ENCODE data around the gene SLC38A8.

Gene SLC38A8

DNA sequence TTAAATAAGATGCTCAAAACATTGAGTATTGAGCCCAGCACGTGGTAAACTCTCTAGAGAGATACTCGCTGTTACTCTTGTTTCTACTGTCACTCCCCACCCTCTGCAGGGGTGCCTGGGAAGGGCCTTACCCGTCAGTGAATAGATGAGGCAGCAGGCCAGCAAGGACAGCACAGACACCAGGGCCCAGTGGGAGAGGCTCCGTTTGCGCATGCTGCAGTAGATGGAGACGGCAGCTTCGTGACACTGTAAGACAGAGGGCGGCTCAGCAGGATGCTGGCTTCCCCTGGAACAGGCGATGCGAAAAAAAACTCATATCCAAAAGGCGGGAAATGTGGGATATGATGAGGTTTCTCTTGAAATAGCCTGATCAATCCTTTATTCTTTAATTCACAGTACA is 20.0 kb downstream of the SLC38A8 start:
- intact Hi-C loops (cut with micrococcal nuclease) = no loop called here
- Mint-ChIP-seq H3K36me3 (ENCODE audit: low read depth) (peaks cover 5% of the 10 kb centered on the region), H3K27me3 (peaks cover 84% of the 10 kb centered on the region), H3K4me3 (no peak overlapping the region), H3K9me3 (peaks cover 18% of the 10 kb centered on the region), H3K4me1 (ENCODE audit: low read depth) (peaks cover 4% of the 10 kb centered on the region), H3K27ac (no peak overlapping the region)

DNA sequence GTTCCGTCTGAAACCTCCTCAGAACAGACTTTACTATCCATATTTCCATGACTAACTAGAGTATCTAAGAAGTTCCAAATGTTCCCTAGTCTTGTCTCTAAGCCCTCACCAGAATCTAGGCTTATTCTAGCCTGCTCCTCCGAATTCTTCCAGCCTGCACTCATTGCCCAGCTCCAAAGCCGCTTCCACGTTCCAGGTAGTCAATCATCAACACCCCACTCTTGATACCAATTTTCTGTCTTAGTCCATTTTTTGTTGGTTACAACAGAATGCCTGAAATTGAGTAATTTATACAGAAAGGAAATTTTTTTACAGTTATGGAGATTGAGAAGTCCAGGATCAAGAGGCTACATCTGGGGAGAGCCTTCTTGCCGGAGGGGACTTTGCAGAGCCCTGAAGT is 21.1 kb downstream of the SLC38A8 start:
- H3K36me3 Mint-ChIP-seq (ENCODE audit: low read depth) = peaks cover 5% of the 10 kb centered on the region
- H3K27me3 Mint-ChIP-seq = peaks cover 83% of the 10 kb centered on the region
- H3K27ac Mint-ChIP-seq = no peak overlapping the region
- H3K4me1 Mint-ChIP-seq (ENCODE audit: low read depth) = no peaks in the 10 kb centered on the region
- H3K4me3 Mint-ChIP-seq = no peak overlapping the region
- H3K9me3 Mint-ChIP-seq = peaks cover 18% of the 10 kb centered on the region
- intact Hi-C loops (cut with micrococcal nuclease) = no loop called here

DNA sequence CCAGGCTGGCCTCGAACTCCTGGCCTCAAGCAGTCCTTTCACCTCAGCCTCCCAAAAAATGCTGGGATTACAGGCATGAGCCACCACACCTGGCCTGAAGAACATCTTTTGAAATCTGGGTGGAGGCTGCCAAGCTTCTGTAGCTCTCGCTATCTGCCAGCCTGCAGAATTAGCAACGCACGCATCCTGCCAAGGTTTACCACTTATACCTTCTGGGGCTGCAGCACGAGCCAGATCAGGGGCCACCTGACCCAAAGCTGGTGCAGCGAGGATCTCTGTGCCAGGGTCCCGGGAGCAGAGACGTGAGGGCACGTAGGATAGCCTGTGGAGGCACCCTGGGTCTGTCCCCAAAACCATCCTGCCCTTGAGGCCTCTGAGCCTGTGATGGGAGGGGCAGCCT is 22.2 kb downstream of the SLC38A8 start:
- no peak overlapping the region for H3K27ac Mint-ChIP-seq
- no peaks in the 10 kb centered on the region for H3K4me1 Mint-ChIP-seq (ENCODE audit: low read depth)
- H3K27me3 Mint-ChIP-seq = peaks cover 75% of the 10 kb centered on the region
- H3K4me3 Mint-ChIP-seq = no peak overlapping the region
- intact Hi-C loops (cut with micrococcal nuclease) = no loop called here
- H3K9me3 Mint-ChIP-seq = peaks cover 18% of the 10 kb centered on the region
- H3K36me3 Mint-ChIP-seq (ENCODE audit: low read depth) = peaks cover 5% of the 10 kb centered on the region

- Mint-ChIP-seq H3K4me1 (ENCODE audit: low read depth) (peaks cover 9% of the 10 kb centered on the region), H3K9me3 (peaks cover 25% of the 10 kb centered on the region), H3K4me3 (no peak overlapping the region), H3K36me3 (ENCODE audit: low read depth) (peaks cover 5% of the 10 kb centered on the region), H3K27ac (no peak overlapping the region), H3K27me3 (peaks cover 64% of the 10 kb centered on the region)
- intact Hi-C loops (cut with micrococcal nuclease) = no loop called here
These were observed 23.9 kb downstream of the SLC38A8 start for GRCh38 chr16:84018710-84019109.

DNA sequence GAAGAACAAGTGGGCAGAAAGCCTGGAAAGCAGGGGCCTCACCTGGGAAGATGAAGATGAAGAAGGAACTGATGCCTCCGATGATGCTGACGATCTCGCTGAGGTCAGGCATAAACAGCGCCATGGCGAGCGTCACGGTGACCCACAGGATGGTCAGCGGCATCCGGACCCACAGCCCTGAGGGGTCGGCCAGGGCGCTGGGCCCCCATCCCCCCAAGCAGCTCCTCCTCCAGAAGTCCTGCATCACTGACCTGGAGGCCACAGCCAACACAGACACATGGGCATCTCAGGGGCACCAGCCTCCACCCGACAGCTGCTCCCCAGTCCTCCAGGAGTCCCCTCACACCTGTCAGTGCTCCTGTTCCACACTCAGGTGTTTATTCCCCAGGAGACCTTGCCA is 26.1 kb downstream of the SLC38A8 start:
- Mint-ChIP-seq H3K4me3 (no peak overlapping the region), H3K4me1 (ENCODE audit: low read depth) (peaks cover 9% of the 10 kb centered on the region)
- intact Hi-C loops (cut with micrococcal nuclease) = no loop called here

GRCh38 chr16:84015399-84015798 is 27.2 kb downstream of the SLC38A8 start:
- intact Hi-C loops (cut with micrococcal nuclease) = no loop called here
- peaks cover 9% of the 10 kb centered on the region for H3K4me1 Mint-ChIP-seq (ENCODE audit: low read depth)
- peaks cover 7% of the 10 kb centered on the region for H3K9me3 Mint-ChIP-seq
- no peak overlapping the region for H3K4me3 Mint-ChIP-seq
- no peak overlapping the region for H3K27ac Mint-ChIP-seq
- peaks cover 47% of the 10 kb centered on the region for H3K27me3 Mint-ChIP-seq
- no peaks in the 10 kb centered on the region for H3K36me3 Mint-ChIP-seq (ENCODE audit: low read depth)

More for the DNA sequence above, 26.1 kb downstream of the SLC38A8 start:
- peaks cover 2% of the 10 kb centered on the region for H3K36me3 Mint-ChIP-seq (ENCODE audit: low read depth)
- H3K27me3 Mint-ChIP-seq = peaks cover 52% of the 10 kb centered on the region
- H3K27ac Mint-ChIP-seq = no peak overlapping the region
- H3K9me3 Mint-ChIP-seq = peaks cover 17% of the 10 kb centered on the region

- Mint-ChIP-seq H3K4me1 (ENCODE audit: low read depth) (peaks cover 9% of the 10 kb centered on the region), H3K27ac (no peak overlapping the region), H3K4me3 (no peak overlapping the region), H3K27me3 (peaks cover 45% of the 10 kb centered on the region), H3K36me3 (ENCODE audit: low read depth) (no peaks in the 10 kb centered on the region), H3K9me3 (peaks cover 6% of the 10 kb centered on the region)
- intact Hi-C loops (cut with micrococcal nuclease) = no loop called here
These were observed 27.8 kb downstream of the SLC38A8 start for GRCh38 chr16:84014570-84015327.

- Mint-ChIP-seq H3K36me3 (ENCODE audit: low read depth) (no peaks in the 10 kb centered on the region), H3K4me1 (ENCODE audit: low read depth) (peaks cover 9% of the 10 kb centered on the region), H3K27ac (no peak overlapping the region), H3K27me3 (peaks cover 40% of the 10 kb centered on the region), H3K4me3 (no peak overlapping the region), H3K9me3 (peaks cover 6% of the 10 kb centered on the region)
- intact Hi-C loops (cut with micrococcal nuclease) = no loop called here
These were observed 28.6 kb downstream of the SLC38A8 start for GRCh38 chr16:84013787-84014569.

GRCh38 chr16:84009282-84009681 is 33.3 kb downstream of the SLC38A8 start:
- H3K27ac Mint-ChIP-seq = no peak overlapping the region
- H3K36me3 Mint-ChIP-seq (ENCODE audit: low read depth) = no peaks in the 10 kb centered on the region
- H3K4me3 Mint-ChIP-seq = no peak overlapping the region
- peaks cover 48% of the 10 kb centered on the region for H3K27me3 Mint-ChIP-seq
- intact Hi-C loops (cut with micrococcal nuclease) = no loop called here
- peaks cover 4% of the 10 kb centered on the region for H3K4me1 Mint-ChIP-seq (ENCODE audit: low read depth)
- H3K9me3 Mint-ChIP-seq = peaks cover 3% of the 10 kb centered on the region

- Mint-ChIP-seq H3K27me3 (peaks cover 54% of the 10 kb centered on the region), H3K27ac (no peak overlapping the region), H3K9me3 (no peaks in the 10 kb centered on the region), H3K4me3 (no peak overlapping the region), H3K4me1 (ENCODE audit: low read depth) (no peaks in the 10 kb centered on the region), H3K36me3 (ENCODE audit: low read depth) (no peaks in the 10 kb centered on the region)
- intact Hi-C loops (cut with micrococcal nuclease) = no loop called here
These were observed 34.6 kb downstream of the SLC38A8 start for GRCh38 chr16:84007965-84008364.

GRCh38 chr16:84007520-84007919 is 35.1 kb downstream of the SLC38A8 start:
- H3K36me3 Mint-ChIP-seq (ENCODE audit: low read depth) = no peaks in the 10 kb centered on the region
- no peak overlapping the region for H3K4me3 Mint-ChIP-seq
- H3K27ac Mint-ChIP-seq = no peak overlapping the region
- no peaks in the 10 kb centered on the region for H3K4me1 Mint-ChIP-seq (ENCODE audit: low read depth)
- H3K9me3 Mint-ChIP-seq = no peaks in the 10 kb centered on the region
- intact Hi-C loops (cut with micrococcal nuclease) = no loop called here
- peaks cover 59% of the 10 kb centered on the region for H3K27me3 Mint-ChIP-seq

- Mint-ChIP-seq H3K36me3 (ENCODE audit: low read depth) (no peaks in the 10 kb centered on the region), H3K4me3 (no peak overlapping the region), H3K27me3 (peaks cover 62% of the 10 kb centered on the region), H3K9me3 (no peaks in the 10 kb centered on the region), H3K27ac (no peak overlapping the region), H3K4me1 (ENCODE audit: low read depth) (no peaks in the 10 kb centered on the region)
- intact Hi-C loops (cut with micrococcal nuclease) = no loop called here
These were observed 37.2 kb downstream of the SLC38A8 start for GRCh38 chr16:84005391-84005790.

DNA sequence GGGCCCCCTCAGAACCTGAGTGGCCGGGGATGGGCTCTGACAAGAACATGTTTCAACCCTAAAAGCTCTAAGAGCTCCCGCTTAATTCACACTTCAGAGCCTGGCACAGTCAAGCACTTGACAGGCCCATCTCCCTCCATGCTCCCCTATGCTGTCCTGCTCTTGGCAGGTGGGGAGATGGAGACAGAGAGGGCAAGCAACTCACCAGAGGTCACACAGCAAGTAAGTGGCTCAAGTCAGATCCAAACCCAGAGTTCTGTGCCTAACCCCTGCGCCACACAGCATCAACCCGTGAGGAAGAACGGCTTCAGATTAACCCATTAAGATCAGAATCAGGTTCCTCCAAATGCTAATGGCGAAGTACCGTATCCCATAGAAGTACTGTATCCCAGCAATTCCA is 38.2 kb downstream of the SLC38A8 start:
- peaks cover 60% of the 10 kb centered on the region for H3K27me3 Mint-ChIP-seq
- no peak overlapping the region for H3K4me3 Mint-ChIP-seq
- H3K27ac Mint-ChIP-seq = no peak overlapping the region
- no peaks in the 10 kb centered on the region for H3K4me1 Mint-ChIP-seq (ENCODE audit: low read depth)
- intact Hi-C loops (cut with micrococcal nuclease) = no loop called here
- no peaks in the 10 kb centered on the region for H3K36me3 Mint-ChIP-seq (ENCODE audit: low read depth)
- H3K9me3 Mint-ChIP-seq = no peaks in the 10 kb centered on the region

- no peak overlapping the region for H3K4me3 Mint-ChIP-seq
- H3K4me1 Mint-ChIP-seq (ENCODE audit: low read depth) = no peaks in the 10 kb centered on the region
- no peak overlapping the region for H3K27ac Mint-ChIP-seq
- peaks cover 66% of the 10 kb centered on the region for H3K27me3 Mint-ChIP-seq
- no peaks in the 10 kb centered on the region for H3K9me3 Mint-ChIP-seq
- intact Hi-C loops (cut with micrococcal nuclease) = no loop called here
- H3K36me3 Mint-ChIP-seq (ENCODE audit: low read depth) = no peaks in the 10 kb centered on the region
These were observed 39.6 kb downstream of the SLC38A8 start for GRCh38 chr16:84003038-84003437.

All from dendritic cell treated with granulocyte-macrophage colony-stimulating factor and Interleukin-4, amounts not matched to agents 40 ng/mL and 50 ng/mL, for 4 days (primary cell).